ENCODE data around the gene EYS.

GRCh38 chr6:64146876-64147275, 1560.2 kb downstream of the EYS start:
- TF ChIP-seq CTCF (IDR thresholded peaks at IDR 0.05; ENCODE audit: low read length) (no peak), EZH2 (optimal IDR thresholded peaks at IDR 0.05; ENCODE audit: low read depth, low read length) (no peak), EZH2phosphoT487 (IDR thresholded peaks at IDR 0.05; ENCODE audit: low read length) (no peak)

All from MM.1S (cell line).